Activated CD8-positive, alpha-beta memory T cell treated with anti-CD3 and anti-CD28 coated beads, Interleukin-2, amount 50 U/mL, for 24 hours (primary cell): ENCODE measurements around the gene SCAP.

ENCODE experiments used
- DNase-seq: peaks from one replicate; pipeline ENCODE4 v3.0.0-alpha.2; 2020; ENCODE audit errors: extremely low read depth

The SCAP gene

GRCh38 chr3:47432673-47433072, 43.1 kb downstream of the SCAP start:
- DNase-seq, result no peak

GRCh38 chr3:47431225-47431624, 44.5 kb downstream of the SCAP start:
- no peak for DNase-seq

GRCh38 chr3:47430606-47431005, 45.1 kb downstream of the SCAP start:
- no peak for DNase-seq

DNA sequence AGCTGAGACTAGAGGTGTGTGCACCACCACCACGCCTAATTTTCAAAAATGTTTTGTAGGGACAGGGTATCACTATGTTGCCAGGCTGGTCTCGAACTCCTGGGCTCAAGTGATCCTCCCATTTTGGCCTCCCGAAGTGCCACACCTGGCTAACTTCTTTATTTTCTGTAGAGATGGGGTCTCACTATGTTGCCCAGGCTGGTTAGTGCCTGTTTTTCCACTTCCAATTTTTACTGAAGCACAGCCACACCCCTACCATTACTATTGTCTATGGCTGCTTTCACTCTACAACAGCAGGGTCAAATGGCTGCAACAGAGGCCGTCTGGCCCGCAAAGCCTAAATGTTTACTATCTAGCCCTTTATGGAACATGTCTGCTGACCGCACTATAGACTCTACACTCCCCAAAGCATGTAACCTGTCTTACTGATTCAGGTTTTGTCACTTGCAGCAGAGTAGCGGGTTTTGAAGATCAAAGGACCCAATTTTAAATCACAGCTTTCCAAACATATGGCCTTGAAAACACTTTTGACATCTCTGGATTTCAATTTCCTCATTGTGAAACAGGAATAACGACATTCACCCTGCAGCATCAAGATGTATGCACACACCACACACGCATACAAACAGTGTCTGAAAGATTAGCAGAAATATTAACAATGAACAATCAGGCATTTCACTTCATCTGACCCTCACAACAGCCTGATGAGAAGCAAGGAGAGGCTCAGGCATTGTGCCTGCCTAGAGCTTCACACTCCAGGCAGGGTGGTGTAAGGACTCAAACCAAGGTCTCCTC, 46.1 kb downstream of the SCAP start:
- DNase-seq, result no peak

DNA sequence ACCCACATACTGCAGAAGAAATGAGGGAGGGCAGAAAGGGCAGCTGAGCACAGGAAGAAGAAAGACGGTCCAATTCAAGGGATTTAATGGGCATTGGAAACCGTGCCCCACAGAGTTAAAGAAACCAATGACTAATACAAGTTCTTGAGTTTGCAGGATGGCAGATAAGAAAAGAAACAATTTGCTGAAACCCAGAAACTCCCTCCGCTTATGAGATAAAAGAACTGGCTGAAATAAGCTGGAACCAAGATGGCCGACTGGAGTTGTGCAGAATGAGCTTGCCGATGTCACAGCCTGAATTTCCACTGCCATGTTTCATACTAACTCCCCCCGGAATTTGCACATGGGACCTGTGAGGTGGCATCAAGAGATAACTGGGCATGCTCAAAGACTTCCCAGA, 47.1 kb downstream of the SCAP start:
- DNase-seq, result no peak

DNA sequence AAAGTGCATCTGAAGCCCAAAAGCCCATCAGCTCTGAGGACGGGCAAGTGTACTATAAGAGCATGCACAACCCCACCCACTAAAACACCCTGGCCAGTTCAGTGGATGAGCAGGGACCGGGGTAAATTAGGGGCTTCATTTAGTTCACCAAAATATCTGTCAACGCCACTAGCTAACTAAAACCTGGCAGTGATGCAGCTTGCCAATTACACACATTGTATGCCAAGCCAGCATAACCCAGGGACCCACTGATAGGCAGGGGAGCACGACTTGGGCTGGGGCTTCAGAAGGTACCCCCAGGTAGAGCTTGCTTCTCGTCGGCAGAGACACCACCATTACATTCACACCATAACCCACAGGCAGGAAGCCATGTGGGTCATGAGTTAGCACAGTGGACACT, 47.9 kb downstream of the SCAP start:
- no peak for DNase-seq

DNA sequence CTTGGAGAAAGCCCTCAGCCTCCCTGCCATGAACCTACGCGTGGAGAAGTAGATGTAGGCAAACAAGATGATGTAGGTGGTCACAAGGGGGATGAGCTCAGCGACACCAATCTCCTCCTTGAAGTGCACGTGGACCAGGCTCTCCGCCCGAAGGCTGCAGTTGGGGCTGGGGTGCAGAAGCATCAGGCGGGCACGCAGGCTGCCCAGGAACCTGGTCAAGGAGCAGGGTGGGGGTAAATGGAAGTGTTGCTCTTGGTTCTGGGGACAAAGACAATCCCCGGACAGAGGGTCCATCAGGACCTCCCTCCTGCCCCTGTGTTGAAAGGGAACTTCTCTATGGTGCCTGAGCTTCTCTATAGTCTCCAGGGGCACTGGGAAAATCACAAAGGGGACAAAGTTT, 49.8 kb downstream of the SCAP start:
- DNase-seq, result no peak

DNA sequence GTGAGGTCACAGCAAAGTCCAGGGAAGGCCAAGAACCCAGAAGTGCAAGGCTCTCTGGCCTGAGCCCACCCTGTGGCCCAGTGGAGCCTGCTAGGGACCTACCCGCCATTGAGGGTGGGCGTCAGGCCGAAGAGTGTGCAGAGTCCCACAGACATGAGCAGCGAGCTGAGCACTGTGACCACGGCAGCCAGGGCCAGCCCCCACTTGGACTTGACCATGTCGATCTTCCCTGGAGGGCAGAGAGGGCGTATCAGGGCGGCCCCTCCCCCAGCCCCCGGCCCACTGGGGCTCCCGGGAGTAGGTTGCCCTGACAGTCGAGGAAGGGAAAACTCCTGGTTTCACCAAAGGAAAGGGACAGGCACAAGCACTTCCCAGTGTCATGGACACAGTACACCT, 50.4 kb downstream of the SCAP start:
- no peak for DNase-seq

- DNase-seq, result no peak
Observed at GRCh38 chr3:47424434-47425382, 51.0 kb downstream of the SCAP start.

GRCh38 chr3:47423548-47424145, 52.1 kb downstream of the SCAP start:
- no peak for DNase-seq

DNA sequence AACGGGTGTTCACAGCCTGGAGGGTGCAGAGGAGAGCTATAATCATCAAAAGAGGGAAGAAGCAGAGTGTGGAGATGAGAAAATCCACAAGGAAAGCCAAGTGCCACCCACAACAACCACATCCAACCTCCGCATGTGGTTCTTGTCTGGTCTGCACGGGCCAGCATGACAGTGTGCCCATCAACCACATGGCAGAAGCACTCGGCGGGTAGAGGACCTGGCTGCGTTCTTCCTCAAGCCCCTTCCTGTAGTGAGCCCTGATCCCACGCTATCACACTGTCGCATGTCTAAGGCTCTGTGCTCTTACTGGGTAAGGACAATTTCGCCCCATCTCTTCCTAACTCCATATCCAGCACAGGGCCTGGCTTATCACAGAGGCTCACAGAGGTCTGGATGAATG, 53.0 kb downstream of the SCAP start:
- no peak for DNase-seq

DNA sequence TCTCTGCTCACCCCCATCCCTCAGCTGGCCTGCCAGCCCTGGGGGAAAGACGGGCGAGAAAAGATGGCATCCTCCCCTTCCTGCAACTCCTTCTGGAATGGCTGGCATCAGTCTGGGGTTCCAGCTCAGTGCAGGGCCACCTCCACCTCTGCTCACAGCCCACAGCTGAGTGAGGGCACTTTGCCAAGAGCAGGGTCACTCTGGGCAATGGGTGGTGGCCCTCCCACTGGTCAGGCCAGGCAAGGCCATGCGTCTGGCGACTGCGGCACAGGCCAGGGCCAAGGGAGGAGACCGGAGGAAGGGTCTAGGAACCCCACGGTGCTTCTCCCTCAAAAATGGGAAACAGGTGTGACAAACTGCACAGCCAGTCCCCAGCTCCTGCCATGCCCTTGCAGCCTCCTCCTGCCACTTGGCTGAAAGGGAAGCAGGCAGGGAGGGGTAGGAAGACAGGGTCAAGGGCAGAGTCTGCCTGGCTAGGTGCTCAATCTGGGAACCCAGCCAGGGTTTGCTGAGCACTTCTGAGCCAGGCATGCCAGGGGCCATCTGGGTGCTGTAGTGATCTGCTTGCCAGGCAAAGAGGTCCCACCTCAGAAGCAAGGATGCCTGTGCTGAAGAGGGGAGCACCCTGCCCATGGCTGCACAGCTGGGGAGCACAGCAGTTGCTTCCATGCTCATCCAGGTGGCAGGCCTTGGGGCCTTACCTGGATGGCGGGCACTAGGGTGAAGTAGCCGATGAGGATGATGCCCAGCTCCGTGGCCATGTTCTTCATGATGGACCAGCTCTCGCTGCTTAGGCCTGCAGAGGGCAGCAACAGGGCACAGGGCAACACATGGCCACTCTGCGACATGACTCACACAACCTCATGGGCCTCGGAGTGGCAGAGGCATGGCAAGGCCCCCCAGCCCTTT, 53.7 kb downstream of the SCAP start:
- DNase-seq, result no peak

DNA sequence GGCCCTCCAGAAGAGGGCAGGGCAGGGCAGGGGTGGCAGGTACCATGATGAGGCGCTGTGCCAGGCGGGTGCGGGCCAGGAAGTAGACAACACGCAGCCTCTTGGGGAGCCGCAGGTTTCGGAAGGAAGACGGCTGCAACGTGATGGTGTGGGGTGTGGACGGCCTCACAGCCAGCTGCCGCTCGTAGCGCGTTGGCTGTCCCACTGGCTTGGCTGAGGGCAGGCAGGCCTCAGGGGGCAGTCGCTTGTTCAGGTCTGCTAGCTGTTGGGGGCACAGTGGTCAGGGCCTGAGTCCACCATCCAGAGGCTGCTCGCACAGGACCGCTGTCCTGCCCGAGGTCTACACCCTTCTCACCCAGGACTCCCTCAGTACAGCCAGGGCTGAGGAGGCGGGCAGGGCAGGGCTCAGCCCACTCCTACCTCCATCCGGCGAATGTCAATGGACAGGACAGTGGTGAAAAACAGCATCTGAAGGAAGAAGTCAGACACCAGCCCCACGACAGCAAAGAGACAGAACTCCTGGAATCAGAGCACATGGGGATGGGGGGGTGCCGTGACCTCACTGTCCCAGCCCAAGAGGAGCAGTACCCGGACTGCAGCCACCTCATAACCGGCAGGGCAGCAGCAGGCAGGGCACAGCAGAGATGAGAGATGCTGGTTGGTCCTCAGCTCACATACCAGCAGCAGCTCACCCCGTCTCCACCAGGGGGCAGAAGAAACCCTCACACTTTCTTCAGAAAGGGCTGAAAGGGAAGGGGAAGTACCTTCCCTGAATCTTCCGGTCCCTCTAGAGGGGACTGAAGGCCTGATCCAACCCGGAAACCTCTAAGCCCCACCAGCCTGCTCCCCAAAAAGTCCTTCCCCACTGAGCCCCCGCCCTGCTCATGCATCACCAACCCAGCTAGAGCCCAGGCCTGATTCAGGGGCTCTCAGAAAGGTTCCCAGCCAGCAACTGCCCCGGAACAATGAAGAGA, 54.9 kb downstream of the SCAP start:
- peak; percentile 79 for DNase-seq

DNA sequence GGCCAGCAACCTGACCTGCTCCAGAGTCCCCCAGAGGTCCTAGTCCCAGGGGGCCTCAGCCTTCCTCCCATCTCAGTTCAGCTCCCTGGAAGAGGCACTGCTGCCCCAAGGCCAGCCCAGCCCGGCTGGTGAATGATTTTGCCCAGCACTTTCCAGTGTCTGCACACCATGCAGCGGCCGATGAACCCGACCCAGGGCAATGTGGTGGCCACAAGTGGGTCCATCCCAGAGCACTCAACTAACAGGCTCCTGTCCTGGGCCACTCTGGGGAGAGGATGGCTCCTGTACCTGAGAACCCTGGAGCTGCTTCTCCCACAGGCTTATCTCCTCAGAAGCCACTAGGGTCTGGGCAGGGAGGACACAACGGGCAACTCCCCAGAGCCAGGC, 55.7 kb downstream of the SCAP start:
- DNase-seq, result no peak

GRCh38 chr3:47419083-47420043, 56.4 kb downstream of the SCAP start:
- no peak for DNase-seq

GRCh38 chr3:47418167-47419082, 57.3 kb downstream of the SCAP start:
- DNase-seq, result no peak

- no peak for DNase-seq
Observed at GRCh38 chr3:47416041-47416440, 59.7 kb downstream of the SCAP start.
